HUDEP-2 (cell line): ENCODE measurements around the gene NACC2.
A peak's percentile ranks its signal among the peaks of the same experiment; 100 is the strongest.
"Not testable (repeated sequence)": the region's sequence is repeated elsewhere in the genome, so short reads cannot be mapped to it uniquely, and the experiment has no call there.

Source experiments
- DNase-seq, 76 experiments: peaks; one replicate each; lab custom pipeline; 2025; ENCODE audit not compliant: unreplicated experiment in 76 of 76; lab: John Stamatoyannopoulos, UW

Gene NACC2

GRCh38 chr9:135968601-135969000, 126.5 kb downstream of the NACC2 start:
- DNase-seq, result no peak

GRCh38 chr9:135968083-135968476, 127.0 kb downstream of the NACC2 start:
- DNase-seq, result no peak

- not testable (repeated sequence) for DNase-seq
These were observed 128.2 kb downstream of the NACC2 start for GRCh38 chr9:135966916-135967260.

DNA sequence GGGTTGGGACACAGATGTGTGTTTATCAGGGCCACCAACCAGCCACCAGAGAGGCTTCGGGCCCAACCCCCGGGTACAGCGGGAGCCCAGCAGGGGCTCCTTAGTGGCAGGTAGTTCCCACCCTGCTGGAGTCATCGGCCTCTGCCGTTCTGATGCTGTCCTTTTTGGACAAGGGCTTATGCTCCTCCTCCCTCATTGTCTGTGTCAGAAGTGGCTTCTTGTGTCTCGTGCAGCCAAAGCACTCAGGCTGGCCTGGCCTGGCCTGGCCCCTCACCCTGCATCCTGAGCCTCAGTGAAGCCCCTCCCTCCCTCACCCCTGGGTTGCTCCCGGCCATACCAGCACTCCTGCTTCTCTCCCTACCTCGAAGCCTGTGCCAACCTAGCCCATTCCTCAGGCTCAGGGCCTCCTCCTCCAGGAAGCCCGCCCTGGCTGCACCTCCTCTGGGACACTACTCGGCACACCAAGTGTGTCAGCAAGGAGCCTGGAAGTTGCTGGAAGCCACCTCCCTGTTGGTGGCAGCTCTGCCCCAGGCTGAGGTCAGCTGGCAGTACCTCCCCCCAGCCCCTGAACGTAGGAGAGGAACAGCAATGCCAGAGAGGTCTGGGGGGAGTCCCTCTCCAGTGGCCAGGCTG, 129.8 kb downstream of the NACC2 start:
- no peak for DNase-seq

GRCh38 chr9:135963938-135964337, 131.2 kb downstream of the NACC2 start:
- no peak for DNase-seq

DNA sequence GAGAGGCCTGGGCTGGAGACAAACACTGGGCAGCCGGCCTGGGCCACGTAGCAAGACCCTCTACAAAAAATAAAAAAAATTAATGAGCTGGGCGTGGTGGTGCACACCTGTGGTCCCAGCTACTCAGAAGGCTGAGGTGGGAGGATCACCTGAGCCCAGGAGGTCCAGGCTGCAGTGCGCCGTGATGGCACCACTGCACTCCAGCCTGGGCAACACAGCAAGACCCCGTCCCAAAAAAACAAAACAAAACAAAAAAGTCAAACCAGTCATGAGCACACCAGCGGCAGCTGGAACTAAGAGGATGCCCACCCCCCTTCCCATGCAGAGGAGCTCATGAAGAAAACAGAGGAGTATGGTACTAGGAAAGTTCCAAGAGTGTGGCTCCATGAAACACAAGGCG, 131.8 kb downstream of the NACC2 start:
- no peak for DNase-seq

DNA sequence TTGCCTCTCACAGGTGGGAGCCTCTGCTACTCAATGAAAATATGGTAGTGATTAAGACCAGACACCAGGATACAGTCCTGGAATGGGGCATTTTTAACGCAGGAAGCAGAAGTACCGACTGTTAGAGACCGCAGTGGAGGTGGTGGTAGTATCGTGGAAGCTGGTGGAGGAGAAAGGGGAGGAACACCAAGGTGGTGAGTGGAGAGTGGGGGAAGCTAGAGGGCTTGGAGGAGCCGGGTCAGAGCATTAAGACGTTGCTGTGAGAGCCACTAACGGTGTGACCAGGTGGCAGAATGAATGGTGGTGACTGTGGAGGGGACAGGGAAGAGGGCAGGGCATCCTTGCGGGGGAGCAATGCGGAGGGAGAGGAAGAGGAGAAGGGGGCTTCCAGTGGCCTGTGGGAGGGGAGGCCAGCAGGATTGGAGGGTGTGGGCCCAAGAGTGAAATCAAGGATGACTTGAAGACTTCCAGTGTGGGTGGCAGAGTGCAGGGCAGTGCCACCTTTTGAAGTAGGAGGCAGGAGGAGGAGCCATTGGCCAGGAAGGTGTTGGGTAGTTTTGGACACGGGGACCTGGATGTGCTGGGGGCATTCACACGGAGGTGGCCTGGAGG, 132.3 kb downstream of the NACC2 start:
- DNase-seq, result no peak

- peak in 26 of 76 experiments; percentile 13 to 62 (median 33) for DNase-seq
These were observed 133.0 kb downstream of the NACC2 start for GRCh38 chr9:135961811-135962695.

- DNase-seq, result peak in 74 of 76 experiments; percentile 51 to 97 (median 92)
These were observed 133.8 kb downstream of the NACC2 start, which contains the start of gene UBAC1 for GRCh38 chr9:135961277-135961715. UBAC1 (minus strand) TSS chr9:135961373; CDS start chr9:135961162, 211 bp downstream.

- DNase-seq, result peak in 3 of 76 experiments; percentile 39 to 54 (median 41)
These were observed 134.4 kb downstream of the NACC2 start for GRCh38 chr9:135960411-135961276.

- peak in 21 of 76 experiments; percentile 7 to 62 (median 40) for DNase-seq
These were observed 135.3 kb downstream of the NACC2 start for GRCh38 chr9:135959814-135960213.

DNA sequence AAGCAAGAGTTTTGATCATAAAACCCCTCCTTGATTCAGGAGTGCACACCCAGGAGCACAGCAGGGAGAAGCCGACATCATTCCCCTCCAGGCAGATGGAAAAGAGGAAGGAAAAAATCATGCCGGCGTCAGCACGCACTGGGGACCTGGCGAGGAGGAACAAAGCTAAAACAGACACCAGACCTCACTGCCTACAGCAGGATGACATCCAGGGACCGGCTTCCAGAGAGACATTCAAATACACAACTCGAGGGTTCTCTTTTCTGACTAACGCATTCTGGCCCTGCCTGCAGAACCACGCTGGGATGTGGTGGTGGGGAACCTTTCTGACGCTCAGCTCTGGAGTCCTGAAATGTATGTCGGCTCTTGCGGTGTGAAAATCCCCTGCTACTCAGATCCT, 136.6 kb downstream of the NACC2 start:
- DNase-seq, result peak in 6 of 76 experiments; percentile 15 to 41 (median 30)

DNA sequence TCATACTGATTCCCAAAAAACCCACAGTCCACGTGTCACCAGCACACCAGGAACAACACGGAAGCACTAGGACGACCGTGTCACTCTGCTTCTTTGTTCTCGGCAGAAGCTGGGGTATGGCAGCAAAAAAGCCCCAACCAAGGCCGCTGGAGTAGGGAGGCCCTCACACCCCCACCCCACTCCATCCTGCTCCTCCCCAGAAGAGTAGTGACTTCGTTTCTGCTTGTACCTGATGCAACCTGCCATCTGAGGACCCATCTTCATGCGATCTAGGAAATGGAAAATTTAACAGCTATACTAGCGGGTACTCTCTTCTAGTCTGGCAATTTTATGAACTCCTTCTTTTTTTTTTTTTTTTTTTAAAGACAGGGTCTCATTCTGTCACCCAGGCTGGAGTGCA, 137.7 kb downstream of the NACC2 start:
- peak in 11 of 76 experiments; percentile 11 to 38 (median 25) for DNase-seq

DNA sequence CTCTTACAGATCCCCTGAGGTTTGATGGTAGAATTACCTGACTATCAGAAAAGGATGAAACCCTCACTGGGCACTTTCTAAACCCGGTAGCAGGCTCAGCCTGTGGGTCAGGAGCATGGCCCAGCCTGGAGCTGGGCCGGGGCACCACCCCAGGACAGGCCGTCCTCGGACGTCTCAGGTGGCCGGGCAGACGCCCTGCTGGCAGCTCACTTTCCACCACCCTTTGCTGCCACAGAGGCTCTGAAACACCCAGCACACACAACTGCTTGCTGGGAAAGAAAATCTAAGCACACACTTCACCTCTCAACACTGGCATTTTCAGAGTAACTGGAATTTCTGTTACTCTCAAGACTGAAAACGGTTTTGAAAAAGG, 138.3 kb downstream of the NACC2 start:
- peak in 18 of 76 experiments; percentile 17 to 53 (median 26) for DNase-seq
